ENCODE measurements around the gene MMP17. TPM values are rescaled to one million over a fixed set of nuclear protein-coding genes. Genes with fewer than 3 reads are reported as not detected.
"Not testable (repeated sequence)": the region's sequence is repeated elsewhere in the genome, so short reads cannot be mapped to it uniquely, and the experiment has no call there.

Gene MMP17
- total RNA-seq, 2 experiments from 2014 or later: not detected

GRCh38 chr12:131805421-131805820 lies 22.8 kb upstream of the MMP17 start:
- BruUV-seq (replicated peaks): no TSS peak
- POLR2A ChIA-PET: no interaction called here
- Histone ChIP-seq H3K4me3 (ENCODE audit: low read depth, low read length, poor library complexity, severe bottlenecking) (no peak overlapping the region), H3K27ac (ENCODE audit: low read depth, low read length, poor library complexity, severe bottlenecking) (no peak overlapping the region), H3K9me2 (ENCODE audit: insufficient read depth, low read length) (no peaks in the 10 kb centered on the region), H3K9me3 (ENCODE audit: low read length) (no peaks in the 10 kb centered on the region), H3K79me2 (ENCODE audit: insufficient read depth, low read depth, low read length) (no peaks in the 10 kb centered on the region), H4K20me1 (ENCODE audit: insufficient read depth, low read length) (no peaks in the 10 kb centered on the region), H3K36me3 (ENCODE audit: insufficient read depth, low read length) (peaks cover 25% of the 10 kb centered on the region), H3K4me2 (ENCODE audit: low read length) (no peak overlapping the region), H3K4me1 (ENCODE audit: insufficient read depth, low read length, poor library complexity, severe bottlenecking) (peaks cover 4% of the 10 kb centered on the region), H2AFZ (ENCODE audit: low read length) (no peak overlapping the region)
- intact Hi-C loops (cut with micrococcal nuclease; ENCODE audit: unreplicated experiment): no loop called here
- CTCF ChIA-PET (ENCODE audit: unreplicated experiment): no interaction called here
- TF ChIP-seq, protein P1, sequence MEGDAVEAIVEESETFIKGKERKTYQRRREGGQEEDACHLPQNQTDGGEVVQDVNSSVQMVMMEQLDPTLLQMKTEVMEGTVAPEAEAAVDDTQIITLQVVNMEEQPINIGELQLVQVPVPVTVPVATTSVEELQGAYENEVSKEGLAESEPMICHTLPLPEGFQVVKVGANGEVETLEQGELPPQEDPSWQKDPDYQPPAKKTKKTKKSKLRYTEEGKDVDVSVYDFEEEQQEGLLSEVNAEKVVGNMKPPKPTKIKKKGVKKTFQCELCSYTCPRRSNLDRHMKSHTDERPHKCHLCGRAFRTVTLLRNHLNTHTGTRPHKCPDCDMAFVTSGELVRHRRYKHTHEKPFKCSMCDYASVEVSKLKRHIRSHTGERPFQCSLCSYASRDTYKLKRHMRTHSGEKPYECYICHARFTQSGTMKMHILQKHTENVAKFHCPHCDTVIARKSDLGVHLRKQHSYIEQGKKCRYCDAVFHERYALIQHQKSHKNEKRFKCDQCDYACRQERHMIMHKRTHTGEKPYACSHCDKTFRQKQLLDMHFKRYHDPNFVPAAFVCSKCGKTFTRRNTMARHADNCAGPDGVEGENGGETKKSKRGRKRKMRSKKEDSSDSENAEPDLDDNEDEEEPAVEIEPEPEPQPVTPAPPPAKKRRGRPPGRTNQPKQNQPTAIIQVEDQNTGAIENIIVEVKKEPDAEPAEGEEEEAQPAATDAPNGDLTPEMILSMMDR (conservative IDR thresholded peaks at IDR 0.05; ENCODE audit: low read length): no peak
- no peak for TF ChIP-seq EZH2phosphoT487 (IDR thresholded peaks at IDR 0.05; ENCODE audit: borderline replicate concordance, low read depth, low read length)
- no peak for DNase-seq (ENCODE audit: low spot score)

DNA sequence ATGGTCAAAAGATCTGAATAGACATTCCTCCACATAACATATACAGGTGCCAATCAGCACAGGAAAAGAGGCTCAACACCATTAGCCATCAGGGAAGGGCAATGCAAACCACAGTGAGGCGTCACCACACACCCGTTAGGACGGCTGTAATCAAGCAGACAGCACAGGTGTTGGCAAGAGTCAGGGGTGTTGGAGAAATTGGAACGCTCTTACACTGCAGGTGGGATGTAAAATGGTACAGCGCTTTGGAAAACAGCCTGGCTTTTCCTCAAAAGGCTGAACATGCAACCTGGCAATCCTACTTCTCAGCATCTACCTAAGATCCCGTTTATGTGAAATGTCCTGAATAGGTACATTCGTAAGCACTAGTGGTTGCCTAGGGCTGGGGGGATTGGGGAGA lies 21.5 kb upstream of the MMP17 start:
- Histone ChIP-seq H4K20me1 (ENCODE audit: insufficient read depth, low read length) (no peaks in the 10 kb centered on the region), H3K4me3 (ENCODE audit: low read depth, low read length, poor library complexity, severe bottlenecking) (no peak overlapping the region), H3K9me2 (ENCODE audit: insufficient read depth, low read length) (no peaks in the 10 kb centered on the region), H3K4me2 (ENCODE audit: low read length) (no peak overlapping the region), H3K27ac (ENCODE audit: low read depth, low read length, poor library complexity, severe bottlenecking) (no peak overlapping the region), H3K36me3 (ENCODE audit: insufficient read depth, low read length) (peaks cover 13% of the 10 kb centered on the region), H2AFZ (ENCODE audit: low read length) (no peak overlapping the region), H3K9me3 (ENCODE audit: low read length) (no peaks in the 10 kb centered on the region), H3K4me1 (ENCODE audit: insufficient read depth, low read length, poor library complexity, severe bottlenecking) (peaks cover 4% of the 10 kb centered on the region), H3K79me2 (ENCODE audit: insufficient read depth, low read depth, low read length) (no peaks in the 10 kb centered on the region)
- ChIA-PET CTCF (ENCODE audit: unreplicated experiment) (no interaction called here), POLR2A (interaction anchor here (0.5 kb wide), 1 partner anchor 167 kb away, joined by 5 read pairs; no protein-coding TSS in a partner anchor)
- no peak for TF ChIP-seq EZH2phosphoT487 (IDR thresholded peaks at IDR 0.05; ENCODE audit: borderline replicate concordance, low read depth, low read length)
- TF ChIP-seq, protein P1 (conservative IDR thresholded peaks at IDR 0.05; ENCODE audit: low read length): no peak
- no peak for DNase-seq (ENCODE audit: low spot score)
- intact Hi-C loops (cut with micrococcal nuclease; ENCODE audit: unreplicated experiment): no loop called here
- no TSS peak for BruUV-seq (replicated peaks)

- peak overlapping the region; percentile 49 for H3K4me3 ChIP-seq (ENCODE audit: low read depth, low read length, poor library complexity, severe bottlenecking)
- H3K79me2 ChIP-seq (ENCODE audit: insufficient read depth, low read depth, low read length): no peaks in the 10 kb centered on the region
- no TSS peak for BruUV-seq (replicated peaks)
- peak; percentile 47 for DNase-seq (ENCODE audit: low spot score)
- ChIA-PET CTCF (ENCODE audit: unreplicated experiment) (no interaction called here), POLR2A (no interaction called here)
- H2AFZ ChIP-seq (ENCODE audit: low read length): peak overlapping the region; percentile 80
- H4K20me1 ChIP-seq (ENCODE audit: insufficient read depth, low read length): no peaks in the 10 kb centered on the region
- intact Hi-C loops (cut with micrococcal nuclease; ENCODE audit: unreplicated experiment): no loop called here
- TF ChIP-seq, protein P1 (conservative IDR thresholded peaks at IDR 0.05; ENCODE audit: low read length): no peak
- no peak for TF ChIP-seq EZH2phosphoT487 (IDR thresholded peaks at IDR 0.05; ENCODE audit: borderline replicate concordance, low read depth, low read length)
- no peak overlapping the region for H3K27ac ChIP-seq (ENCODE audit: low read depth, low read length, poor library complexity, severe bottlenecking)
- H3K9me3 ChIP-seq (ENCODE audit: low read length): peaks cover 12% of the 10 kb centered on the region; the same call in 1 of the 2 replicates
- no peaks in the 10 kb centered on the region for H3K9me2 ChIP-seq (ENCODE audit: insufficient read depth, low read length)
- H3K4me2 ChIP-seq (ENCODE audit: low read length): peak overlapping the region; percentile 32; the same call in 1 of the 2 replicates
- no peaks in the 10 kb centered on the region for H3K36me3 ChIP-seq (ENCODE audit: insufficient read depth, low read length)
- H3K4me1 ChIP-seq (ENCODE audit: insufficient read depth, low read length, poor library complexity, severe bottlenecking): peaks cover 4% of the 10 kb centered on the region
Observed at GRCh38 chr12:131808744-131809371, 19.3 kb upstream of the MMP17 start.

DNA sequence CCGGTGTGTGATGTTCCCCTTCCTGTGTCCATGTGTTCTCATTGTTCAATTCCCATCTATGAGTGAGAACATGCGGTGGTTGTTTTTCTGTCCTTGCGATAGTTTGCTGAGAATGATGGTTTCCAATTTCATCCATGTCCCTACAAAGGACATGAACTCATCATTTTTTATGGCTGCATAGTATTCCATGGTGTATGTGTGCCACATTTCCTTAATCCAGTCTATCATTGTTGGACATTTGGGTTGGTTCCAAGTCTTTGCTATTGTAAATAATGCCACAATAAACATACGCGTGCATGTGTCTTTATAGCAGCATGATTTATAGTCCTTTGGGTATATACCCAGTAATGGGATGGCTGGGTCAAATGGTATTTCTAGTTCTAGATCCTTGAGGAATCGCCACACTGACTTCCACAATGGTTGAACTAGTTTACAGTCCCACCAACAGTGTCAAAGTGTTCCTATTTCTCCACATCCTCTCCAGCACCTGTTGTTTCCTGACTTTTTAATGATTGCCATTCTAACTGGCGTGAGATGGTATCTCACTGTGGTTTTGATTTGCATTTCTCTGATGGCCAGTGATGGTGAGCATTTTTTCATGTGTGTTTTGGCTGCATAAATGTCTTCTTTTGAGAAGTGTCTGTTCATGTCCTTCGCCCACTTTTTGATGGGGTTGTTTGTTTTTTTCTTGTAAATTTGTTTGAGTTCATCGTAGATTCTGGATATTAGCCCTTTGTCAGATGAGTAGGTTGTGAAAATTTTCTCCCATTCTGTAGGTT lies 18.5 kb upstream of the MMP17 start:
- H3K36me3 ChIP-seq (ENCODE audit: insufficient read depth, low read length); intact Hi-C loops (cut with micrococcal nuclease; ENCODE audit: unreplicated experiment); H4K20me1 ChIP-seq (ENCODE audit: insufficient read depth, low read length); H3K4me2 ChIP-seq (ENCODE audit: low read length); DNase-seq (ENCODE audit: low spot score); H2AFZ ChIP-seq (ENCODE audit: low read length); H3K4me1 ChIP-seq (ENCODE audit: insufficient read depth, low read length, poor library complexity, severe bottlenecking); H3K79me2 ChIP-seq (ENCODE audit: insufficient read depth, low read depth, low read length); BruUV-seq (replicated peaks); POLR2A ChIA-PET; H3K4me3 ChIP-seq (ENCODE audit: low read depth, low read length, poor library complexity, severe bottlenecking); CTCF ChIA-PET (ENCODE audit: unreplicated experiment); H3K27ac ChIP-seq (ENCODE audit: low read depth, low read length, poor library complexity, severe bottlenecking); H3K9me2 ChIP-seq (ENCODE audit: insufficient read depth, low read length): not testable (repeated sequence)
- peaks cover 16% of the 10 kb centered on the region; the same call in 1 of the 2 replicates for H3K9me3 ChIP-seq (ENCODE audit: low read length)

Data from OCI-LY7 (cell line).